ENCODE measurements around the gene PRKCH. TPM values are rescaled to one million over a fixed set of nuclear protein-coding genes. Genes with fewer than 3 reads are reported as not detected.

Gene PRKCH
- total RNA-seq, 1 donor from 2014 or later, result 14.5 TPM

DNA sequence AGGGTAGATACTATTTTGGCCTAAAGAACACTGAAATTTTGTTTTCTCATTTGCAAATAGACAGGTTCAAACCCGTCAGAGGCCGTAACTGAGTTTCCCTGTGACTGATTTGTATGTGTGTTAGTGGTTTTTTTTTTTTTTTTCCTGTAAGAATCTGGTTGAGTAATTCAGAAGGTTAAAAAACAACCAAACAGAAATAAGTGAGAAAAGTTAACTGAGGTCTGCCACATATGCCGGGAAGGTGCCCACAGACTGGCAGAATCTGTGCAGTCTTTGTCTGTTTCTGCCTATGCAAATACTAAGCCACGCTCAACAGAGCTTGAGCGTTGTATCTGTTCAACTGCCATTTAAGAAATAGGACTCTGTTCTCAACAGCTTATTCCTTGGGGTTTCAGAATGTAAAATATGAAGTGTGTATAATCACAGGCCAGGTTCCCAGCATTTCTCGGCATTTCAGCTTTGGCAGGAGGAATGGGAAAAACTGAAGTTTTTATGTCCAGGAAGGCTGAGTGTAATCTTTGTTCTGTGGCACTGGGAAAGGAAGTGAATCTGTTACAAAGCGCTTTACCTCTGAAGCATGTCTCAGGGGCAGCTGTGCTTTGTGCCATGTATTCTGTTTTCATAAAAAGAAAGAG, 181.9 kb downstream of the PRKCH start:
- ATAC-seq (ENCODE audit: poor library complexity) (no peak), DNase-seq (no peak)
- intact Hi-C loops (cut with DNase I), result no loop called here

DNA sequence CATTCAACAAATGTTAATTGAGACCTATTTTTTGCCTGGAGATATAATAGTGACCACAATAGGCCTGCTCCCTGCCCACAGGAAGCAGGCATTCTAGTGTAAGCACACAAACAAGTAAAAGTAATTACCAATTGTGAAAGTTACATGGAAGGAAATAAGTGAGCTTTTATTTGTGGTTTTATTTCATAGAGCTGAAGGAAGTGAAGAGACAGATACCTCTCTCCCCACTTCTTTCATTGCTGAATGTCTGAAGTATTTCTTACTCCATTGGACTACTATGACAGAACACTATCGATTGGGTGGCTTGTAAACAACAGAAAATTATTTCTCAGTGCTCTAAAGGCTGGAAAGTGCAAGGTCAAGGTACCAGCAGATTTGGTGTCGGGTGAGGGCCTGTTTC, 183.5 kb downstream of the PRKCH start:
- DNase-seq, result no peak
- ATAC-seq (ENCODE audit: poor library complexity), result no peak
- intact Hi-C loops (cut with DNase I), result no loop called here

DNA sequence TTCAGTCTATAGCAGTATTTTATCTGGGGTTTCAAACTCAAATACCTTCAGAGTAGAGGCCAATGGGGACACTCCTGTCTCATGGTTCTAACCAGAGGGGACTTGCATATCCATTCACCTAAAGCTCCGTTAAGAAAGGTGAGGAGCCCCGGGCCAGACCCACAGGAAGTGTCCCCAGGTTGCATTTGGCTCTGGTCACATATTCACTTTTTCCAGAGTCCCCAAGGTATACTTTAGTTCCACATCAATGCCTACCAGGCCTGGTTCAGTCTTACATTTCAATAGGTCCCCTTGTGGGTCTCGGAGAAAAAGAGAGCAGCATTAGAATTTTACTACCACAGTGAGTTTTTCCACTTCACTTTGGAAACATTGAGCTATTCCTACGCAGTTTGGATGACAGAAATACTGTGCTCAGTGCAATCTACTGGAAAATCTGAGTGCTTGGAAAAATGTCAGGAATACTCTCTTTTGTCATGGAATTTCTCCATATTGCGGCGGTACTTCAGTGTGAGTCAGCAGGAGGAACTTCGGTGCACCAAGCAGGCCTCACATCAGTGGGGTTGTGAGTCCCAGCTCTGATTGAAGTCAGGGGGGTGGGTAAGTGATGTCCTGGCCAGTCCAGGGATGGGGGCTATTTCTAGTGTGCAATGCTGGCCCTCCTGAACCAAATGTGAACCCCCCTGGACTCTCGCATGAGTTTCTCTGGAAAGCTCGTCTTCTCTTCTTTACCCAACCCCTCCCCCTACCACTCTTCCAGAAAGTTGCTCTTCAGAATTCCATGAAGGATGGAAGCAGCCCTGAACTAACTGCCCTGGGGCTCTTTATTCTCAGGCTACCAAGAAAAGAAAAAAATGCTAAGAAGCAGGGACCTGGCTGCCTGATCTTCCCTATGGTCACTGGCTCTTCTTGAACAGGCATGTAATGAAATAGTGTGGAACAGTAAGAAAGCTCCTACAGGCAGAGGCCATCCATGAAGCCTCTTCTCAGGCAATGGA, 184.7 kb downstream of the PRKCH start:
- no peak for ATAC-seq (ENCODE audit: poor library complexity)
- DNase-seq, result no peak
- intact Hi-C loops (cut with DNase I), result no loop called here

DNA sequence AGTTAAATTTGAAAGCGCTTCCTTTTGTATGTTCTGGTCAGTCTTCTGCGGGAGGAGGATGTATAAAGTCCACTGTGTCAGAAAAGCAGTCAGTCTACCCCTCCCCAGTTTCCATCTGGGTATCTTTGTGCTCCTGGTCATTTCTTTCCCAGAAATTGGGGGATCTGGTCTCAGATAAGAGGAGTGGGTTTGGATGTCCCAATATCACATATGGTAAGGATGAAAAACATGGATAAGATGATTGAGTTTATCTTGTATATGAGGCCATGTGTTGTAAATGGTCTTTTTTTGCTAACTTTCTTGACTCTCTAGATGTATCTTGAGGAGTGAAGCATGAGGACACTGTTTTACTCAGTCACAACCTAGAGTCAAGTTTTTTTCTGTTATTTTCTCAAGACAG, 187.1 kb downstream of the PRKCH start:
- intact Hi-C loops (cut with DNase I), result no loop called here
- ATAC-seq (ENCODE audit: poor library complexity) (no peak), DNase-seq (no peak)

DNA sequence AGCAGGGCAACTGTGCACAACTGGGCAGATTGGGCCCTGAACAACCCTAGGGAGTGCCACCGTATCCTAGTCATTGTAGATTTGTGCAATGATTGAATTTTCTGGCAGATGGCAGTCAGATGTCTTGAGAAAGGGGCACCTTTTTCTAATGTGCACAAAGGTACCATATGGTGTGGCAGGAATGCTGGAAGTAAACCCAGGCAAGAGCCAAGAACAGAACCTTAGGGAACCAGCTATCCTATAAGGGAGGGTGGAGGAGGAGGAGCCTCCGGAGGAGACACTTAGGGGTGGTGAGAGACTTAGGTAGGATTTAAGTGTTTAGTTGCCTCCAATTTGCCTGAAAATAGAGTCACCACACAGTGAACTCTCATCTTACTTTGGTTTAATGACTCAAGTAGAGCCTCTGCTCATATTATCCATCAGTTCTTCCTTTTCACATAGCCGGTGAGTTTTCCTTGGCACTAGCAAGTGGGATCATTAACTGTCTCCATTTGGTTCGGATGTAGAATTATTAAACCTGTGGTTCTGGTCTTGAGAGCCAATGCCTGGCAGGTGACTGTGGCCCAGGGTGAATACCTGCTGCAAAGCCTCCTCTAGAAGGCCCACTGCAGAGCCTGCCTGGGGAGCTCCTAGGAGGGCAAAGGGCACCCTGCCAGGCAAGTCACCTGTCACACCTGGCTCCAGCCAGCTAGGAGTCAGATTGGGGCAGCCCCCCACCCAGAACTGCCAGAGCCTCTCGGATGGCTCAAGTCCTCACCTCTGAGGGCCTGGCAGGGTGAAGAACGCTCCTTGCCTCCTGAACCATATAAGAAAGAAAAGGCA, 189.6 kb downstream of the PRKCH start:
- ATAC-seq (ENCODE audit: poor library complexity) (peak; percentile 30), DNase-seq (no peak)
- intact Hi-C loops (cut with DNase I), result no loop called here

DNA sequence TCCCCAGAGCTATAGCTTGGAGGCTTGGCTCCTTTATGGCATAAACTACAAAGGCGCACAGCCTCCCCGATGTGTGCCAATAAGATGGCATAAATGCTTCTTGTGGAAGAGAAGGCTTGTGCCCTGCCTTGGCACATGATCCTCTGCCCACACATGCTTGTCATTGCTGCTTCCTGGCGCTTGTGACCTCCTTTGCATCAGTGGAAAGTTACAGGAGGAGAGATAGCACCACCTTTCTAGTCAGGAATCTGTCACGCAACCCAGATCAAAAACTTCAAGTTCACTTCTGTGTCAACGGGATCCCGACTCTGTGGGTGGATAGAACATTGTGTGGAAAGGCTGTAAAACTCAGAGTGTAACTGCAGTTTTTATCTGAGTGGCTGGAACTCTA, 190.2 kb downstream of the PRKCH start:
- ATAC-seq (ENCODE audit: poor library complexity) (peak; percentile 37), DNase-seq (no peak)
- intact Hi-C loops (cut with DNase I), result no loop called here

DNA sequence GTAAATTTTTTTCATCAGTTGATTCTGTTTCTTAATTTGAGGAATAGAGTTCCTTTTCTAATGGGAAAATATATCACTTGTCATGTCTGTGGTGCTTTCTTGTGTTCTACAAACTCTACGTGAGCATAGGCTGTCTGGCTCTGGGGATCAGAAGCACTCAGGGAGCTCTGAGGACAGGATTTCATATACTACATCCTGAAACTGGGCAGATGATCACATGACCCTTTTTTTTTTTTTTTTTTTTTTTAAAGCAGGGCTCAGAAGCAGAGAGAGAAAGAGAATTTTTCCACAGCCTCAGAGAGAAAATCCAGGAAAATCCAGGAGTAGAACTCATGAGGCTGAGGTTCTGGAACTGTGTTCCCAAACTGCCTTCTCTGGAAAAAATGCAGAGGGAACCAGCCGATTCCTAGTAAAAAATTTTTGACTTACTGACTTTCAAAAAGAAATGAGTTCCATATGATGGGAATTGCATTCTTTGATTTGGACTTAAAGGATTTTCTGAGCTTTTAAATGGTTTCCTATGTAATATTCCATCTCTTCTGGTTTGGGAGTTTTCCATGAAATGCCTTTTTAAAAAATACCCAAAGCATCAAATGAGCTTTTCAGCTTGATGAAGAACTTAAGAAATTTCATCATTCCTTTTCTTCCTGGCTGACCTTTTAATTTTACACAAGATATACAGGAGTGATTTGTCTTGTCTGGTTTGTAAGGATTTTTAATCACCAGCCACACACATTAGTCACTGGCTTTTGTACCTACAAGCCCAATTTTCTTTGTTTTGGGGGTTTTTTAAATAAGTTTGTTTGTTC, 190.9 kb downstream of the PRKCH start:
- intact Hi-C loops (cut with DNase I), result no loop called here
- ATAC-seq (ENCODE audit: poor library complexity), result no peak
- DNase-seq, result no peak

DNA sequence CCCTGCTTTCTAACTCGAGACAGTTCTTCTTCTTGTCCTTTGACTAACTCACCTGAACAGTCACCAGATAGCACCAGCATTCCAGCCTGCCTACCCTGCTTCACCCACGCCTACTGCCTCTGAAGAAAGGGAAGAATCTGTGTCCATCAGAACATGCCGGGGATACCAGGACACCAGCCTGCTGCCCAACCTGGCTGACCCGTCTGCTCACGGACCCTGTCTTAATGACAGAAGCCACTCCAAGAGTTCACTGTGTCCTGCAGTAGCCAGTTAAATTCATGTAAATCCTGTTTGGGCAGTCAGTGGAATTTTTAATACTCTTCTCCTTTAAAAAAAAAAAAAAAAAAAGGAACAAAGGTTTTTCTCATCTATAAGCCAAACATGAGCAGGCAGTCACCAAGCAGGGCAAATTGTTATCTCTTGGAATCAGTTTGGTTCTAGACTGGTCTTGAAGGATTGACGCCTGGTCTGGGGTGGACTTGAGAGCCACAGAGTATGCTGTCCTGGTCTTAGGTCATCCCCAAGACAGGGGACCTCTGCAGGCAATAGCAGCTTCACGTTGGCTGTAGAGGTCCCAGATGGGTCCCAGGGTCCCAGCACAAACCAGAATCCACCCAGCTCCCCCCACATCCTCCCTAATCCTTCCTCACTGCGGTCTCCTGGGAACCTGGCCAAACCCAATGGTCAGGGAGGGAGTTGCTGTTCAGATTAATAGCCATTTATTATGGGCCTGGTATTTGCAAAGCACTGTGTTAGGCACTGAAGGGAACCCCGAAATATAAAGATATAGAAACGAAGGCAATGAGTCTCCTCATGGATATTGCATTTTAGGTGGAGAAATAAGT, 192.8 kb downstream of the PRKCH start:
- no peak for ATAC-seq (ENCODE audit: poor library complexity)
- DNase-seq, result no peak
- intact Hi-C loops (cut with DNase I), result no loop called here

DNA sequence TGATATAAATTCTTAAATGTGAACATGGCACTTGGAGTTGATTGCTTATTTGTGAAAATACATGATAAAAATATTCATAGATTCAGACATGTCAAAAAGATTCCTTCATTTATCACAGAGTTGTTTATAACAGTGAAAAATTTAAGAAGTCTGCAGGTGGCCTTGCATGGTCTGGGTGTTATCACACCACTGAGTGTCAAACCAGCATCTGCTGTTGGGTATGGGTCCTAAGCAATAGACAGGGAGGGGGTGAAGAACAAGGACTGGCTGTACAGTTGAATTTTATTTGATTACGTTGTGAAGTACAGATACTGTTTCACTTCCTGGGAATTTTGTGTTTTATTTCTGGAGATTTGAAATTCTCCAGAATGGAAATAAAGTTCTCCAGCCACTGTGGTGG, 193.5 kb downstream of the PRKCH start:
- intact Hi-C loops (cut with DNase I), result no loop called here
- ATAC-seq (ENCODE audit: poor library complexity), result no peak
- no peak for DNase-seq

DNA sequence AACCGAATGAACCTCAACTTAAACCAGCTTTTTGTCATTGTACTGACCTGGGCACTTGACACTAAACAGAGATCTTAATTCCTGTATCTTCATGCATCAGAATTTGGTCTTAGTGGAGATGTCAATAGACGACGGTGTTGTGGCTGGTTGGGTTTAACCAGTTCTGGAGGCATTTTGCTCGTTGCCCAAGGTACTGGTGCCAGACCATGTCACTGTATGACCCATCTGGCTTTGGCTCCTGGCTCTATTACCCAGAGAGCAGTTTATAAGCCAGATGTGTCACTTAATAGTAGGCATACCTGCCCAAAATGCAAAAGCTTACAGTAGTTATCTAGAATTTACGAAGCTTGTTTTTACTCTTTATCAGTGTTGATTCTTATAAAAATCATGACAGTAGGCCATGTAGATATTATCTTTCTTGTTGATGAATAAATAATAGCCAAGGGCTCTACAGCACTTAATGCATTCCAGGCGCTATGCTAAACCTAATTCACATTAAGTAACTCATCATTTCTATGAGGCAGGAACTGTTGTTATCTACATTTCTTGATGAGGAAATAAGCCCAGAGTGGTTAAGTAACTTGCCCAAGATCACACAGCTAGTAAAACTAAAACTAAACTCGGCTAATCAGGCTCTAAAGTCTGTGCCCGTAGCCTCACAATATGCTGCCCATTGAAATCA, 194.2 kb downstream of the PRKCH start:
- intact Hi-C loops (cut with DNase I), result no loop called here
- DNase-seq (no peak), ATAC-seq (ENCODE audit: poor library complexity) (no peak)

DNA sequence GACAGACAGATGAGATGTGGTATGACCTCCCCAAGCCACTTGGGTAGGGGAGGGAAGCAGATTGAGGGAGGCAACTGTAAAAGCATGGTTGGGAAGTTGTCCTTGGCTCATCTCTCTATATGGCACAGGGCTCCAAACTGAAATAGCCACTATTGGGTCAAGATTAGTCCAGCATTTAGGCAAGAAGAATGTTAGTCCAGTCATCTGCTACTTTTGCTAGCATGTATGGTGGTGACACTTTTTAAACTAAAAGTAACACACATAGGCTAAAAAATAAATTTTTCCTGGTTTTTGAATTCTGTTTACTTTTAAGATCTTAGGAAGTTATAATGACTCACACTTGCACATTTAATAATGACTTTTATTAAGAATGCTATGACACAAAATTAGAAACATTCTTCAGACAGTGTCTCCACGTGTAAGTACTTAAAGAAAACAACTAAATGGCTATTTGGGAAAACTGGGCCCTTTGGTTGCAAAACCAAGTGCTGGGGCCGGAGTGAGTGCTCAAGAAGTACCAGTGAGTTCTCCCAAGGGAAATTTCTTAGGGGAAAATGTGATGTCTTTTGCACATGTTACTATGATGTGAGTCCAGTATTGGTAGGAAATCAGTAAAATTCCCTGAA, 194.9 kb downstream of the PRKCH start:
- peak; percentile 10 for ATAC-seq (ENCODE audit: poor library complexity)
- DNase-seq, result no peak
- intact Hi-C loops (cut with DNase I), result no loop called here

DNA sequence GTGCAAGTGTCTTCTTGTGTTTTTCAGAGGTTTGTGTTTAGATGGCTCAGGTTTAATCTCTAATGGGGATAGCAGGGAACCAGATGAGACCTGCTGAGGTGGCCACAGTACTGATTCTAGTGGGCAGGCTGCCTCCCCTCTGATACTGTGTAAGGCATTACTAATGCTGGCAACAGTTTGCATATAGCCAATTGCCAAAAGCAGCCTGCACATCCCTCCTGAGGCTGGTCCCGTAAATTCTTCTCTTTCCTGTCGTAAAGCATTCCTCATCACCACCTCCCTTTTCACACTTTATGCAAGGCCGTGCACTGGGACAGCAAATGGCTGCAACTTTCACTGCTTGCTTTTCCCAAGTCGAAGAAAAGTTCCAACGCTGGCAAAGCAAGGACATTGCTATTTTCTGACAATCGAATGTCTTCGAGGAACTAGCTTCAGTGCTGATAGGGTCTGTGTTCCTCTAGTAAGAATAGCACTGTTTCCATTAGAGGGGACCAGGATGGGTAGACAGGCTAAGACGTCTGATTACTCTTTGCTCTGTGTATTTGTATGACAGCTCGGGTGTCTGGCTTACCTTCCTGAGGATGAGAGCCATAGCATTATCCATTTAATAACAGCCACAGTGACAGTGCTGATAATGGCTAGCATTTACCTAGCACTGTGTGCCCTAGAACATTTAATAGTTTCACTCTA, 195.7 kb downstream of the PRKCH start:
- intact Hi-C loops (cut with DNase I), result no loop called here
- ATAC-seq (ENCODE audit: poor library complexity) (peak; percentile 62), DNase-seq (no peak)

DNA sequence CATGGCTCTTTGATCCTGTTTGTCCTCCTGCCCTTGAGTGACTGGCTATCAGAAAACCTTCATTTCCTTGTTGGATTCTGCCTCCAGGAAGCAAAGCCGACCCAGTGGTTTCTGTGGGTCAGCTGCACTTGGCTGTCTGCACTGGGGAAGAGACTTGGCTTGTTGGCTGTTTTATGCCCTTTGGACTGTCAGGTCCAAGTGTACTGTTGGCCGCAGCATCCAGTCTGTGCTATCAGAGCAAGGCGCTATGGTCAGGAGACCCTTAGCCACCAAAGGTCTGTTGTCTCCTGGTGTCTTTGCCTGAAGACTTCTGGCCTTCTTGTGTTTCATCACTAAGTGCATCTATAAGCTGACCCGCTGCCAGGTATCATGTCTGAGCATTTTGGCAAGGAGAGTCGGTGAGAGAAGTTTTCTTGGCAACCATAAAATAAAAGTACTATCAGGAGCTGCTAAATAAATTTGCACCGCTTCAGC, 196.6 kb downstream of the PRKCH start:
- intact Hi-C loops (cut with DNase I), result no loop called here
- ATAC-seq (ENCODE audit: poor library complexity) (peak; percentile 69), DNase-seq (no peak)

DNA sequence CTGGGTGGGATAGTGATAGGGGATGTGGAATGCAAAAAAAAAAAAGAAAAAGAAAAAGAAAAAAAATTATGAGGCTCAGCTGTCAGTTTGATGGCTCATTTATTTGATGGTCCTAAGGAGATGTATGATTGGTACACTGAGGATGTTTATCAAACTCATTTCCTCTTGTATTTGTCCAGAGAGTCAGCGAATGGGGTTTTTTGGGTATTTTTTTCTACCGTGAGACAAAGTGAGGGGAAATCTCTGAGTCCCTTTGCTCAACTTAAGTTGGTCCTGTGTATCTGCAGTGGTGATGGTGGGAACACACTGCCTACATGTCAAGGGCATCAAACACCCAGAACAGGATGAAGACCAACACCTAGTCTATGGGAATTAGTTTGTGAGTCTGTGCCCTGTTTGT, 197.0 kb downstream of the PRKCH start:
- DNase-seq (no peak), ATAC-seq (ENCODE audit: poor library complexity) (no peak)
- intact Hi-C loops (cut with DNase I), result no loop called here

DNA sequence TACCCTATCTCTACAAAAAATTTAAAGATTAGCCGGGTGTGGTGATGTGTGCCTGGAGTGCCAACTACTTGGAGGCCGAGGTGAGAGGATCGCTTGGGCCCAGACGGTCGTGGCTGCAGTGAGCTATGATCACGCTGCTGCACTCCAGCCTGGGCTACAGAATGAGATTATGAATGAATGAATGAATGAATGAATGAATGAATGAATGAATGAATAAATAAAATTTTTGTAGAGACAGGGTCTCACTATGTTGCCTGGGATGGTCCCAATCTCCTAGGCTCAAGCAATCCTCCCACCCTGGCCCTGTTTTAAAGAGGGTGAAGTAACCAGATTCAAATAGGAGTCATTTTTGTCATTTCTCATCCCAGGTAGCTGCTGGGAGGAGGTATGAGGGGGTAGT, 197.7 kb downstream of the PRKCH start:
- intact Hi-C loops (cut with DNase I), result no loop called here
- ATAC-seq (ENCODE audit: poor library complexity) (no peak), DNase-seq (no peak)

DNA sequence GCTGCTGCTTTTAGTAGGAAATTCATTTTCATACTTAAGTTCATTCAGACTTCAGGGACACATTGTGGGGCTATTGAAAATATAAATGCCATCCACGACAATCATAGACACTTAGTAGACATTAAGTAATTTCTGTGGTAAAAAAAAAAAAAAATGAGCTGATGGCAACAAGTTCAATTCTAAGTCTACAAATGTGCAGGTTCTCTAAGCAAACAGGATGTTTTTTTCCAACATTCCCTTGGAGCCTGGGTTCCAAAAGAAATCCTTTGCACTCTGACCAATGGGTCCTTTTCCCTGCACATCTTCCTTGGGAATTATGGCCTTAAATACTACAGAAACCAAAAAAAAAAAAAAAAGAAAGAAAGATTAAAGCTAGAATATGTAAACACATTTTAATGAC, 198.4 kb downstream of the PRKCH start:
- no peak for DNase-seq
- intact Hi-C loops (cut with DNase I), result loop anchor here (10.0 kb wide), 1 partner anchor 45 kb away; no protein-coding TSS in a partner anchor
- no peak for ATAC-seq (ENCODE audit: poor library complexity)
